Right lobe of liver (tissue), 4 donors: ENCODE data around the gene EYA4.

ENCODE experiments used
- POLR2A ChIP-seq: fragments of 450-650 bp; IDR thresholded peaks from one replicate; pipeline ENCODE4 v1.6.1; 2017; ENCODE audit warnings: antibody characterized with exemption, mild to moderate bottlenecking
- TF ChIP-seq, protein P1 (sequence below), 4 donors: fragments of 200-600 bp in 3 of 4; fragments of 450-650 bp in 1 of 4; IDR thresholded peaks; one replicate each; pipeline versions ENCODE4 v1.5.1 to v1.8.0; 2016 to 2022; ENCODE audit warnings: antibody characterized with exemption in 4 of 4, mild to moderate bottlenecking in 2 of 4
- donor health status: DM: no; HTN: no; CAD: no.
- donor health status: DM: no; HTN: no; CAD: no.
- donor health status: DM: no; HTN: yes; CAD: no.

DNA sequence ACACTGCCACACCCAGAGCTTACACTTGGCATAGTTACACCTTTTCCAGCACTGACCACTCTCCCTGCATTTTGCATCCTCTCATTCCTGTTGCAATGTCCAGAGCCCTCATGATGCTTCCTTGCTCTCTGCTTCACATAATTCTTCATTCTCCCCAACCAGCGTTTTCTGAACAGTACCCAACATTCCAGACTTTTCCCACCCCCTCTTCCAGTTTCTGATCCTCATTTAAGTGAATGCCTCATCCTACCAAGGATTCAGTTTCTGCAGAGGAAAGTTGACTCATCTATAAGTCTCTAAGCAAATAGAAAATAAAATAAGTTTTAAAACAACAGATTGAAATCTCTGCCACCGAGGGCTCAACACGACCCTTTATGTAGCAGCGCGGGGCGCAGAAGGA lies 326.5 kb downstream of the EYA4 start:
- TF ChIP-seq, protein P1, sequence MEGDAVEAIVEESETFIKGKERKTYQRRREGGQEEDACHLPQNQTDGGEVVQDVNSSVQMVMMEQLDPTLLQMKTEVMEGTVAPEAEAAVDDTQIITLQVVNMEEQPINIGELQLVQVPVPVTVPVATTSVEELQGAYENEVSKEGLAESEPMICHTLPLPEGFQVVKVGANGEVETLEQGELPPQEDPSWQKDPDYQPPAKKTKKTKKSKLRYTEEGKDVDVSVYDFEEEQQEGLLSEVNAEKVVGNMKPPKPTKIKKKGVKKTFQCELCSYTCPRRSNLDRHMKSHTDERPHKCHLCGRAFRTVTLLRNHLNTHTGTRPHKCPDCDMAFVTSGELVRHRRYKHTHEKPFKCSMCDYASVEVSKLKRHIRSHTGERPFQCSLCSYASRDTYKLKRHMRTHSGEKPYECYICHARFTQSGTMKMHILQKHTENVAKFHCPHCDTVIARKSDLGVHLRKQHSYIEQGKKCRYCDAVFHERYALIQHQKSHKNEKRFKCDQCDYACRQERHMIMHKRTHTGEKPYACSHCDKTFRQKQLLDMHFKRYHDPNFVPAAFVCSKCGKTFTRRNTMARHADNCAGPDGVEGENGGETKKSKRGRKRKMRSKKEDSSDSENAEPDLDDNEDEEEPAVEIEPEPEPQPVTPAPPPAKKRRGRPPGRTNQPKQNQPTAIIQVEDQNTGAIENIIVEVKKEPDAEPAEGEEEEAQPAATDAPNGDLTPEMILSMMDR (IDR thresholded peaks at IDR 0.05) = no peak
- no peak for TF ChIP-seq POLR2A
